GM18507 (cell line): Measurements from ENCODE around the gene GCM1.

ENCODE experiments used
- DNase-seq: peaks from one replicate; pipeline ENCODE4 v3.0.0; 2011; ENCODE audit warnings: low read depth; ENCODE audit not compliant: insufficient read length; ENCODE audit errors: extremely low spot score
- FAIRE-seq: peaks from 2 replicates; lab custom pipeline; 2011; peaks lifted over from hg19 to GRCh38; lab: Jason Lieb, UNC

The GCM1 gene

GRCh38 chr6:53113742-53114141 is 34.9 kb downstream of the GCM1 start:
- FAIRE-seq, result no peak
- no peak for DNase-seq

- DNase-seq (no peak), FAIRE-seq (no peak)
These were observed 35.8 kb downstream of the GCM1 start for GRCh38 chr6:53112871-53113270.

GRCh38 chr6:53112404-53112803 is 36.2 kb downstream of the GCM1 start:
- FAIRE-seq (no peak), DNase-seq (no peak)

- DNase-seq, result no peak
- no peak for FAIRE-seq
These were observed 36.8 kb downstream of the GCM1 start for GRCh38 chr6:53111865-53112264.

GRCh38 chr6:53109612-53110011 is 39.0 kb downstream of the GCM1 start:
- FAIRE-seq, result no peak

GRCh38 chr6:53107091-53107490 is 41.5 kb downstream of the GCM1 start:
- no peak for FAIRE-seq
- DNase-seq, result no peak

More at GRCh38 chr6:53109612-53110011, 39.0 kb downstream of the GCM1 start:
- no peak for DNase-seq

GRCh38 chr6:53104916-53105315 is 43.7 kb downstream of the GCM1 start:
- no peak for DNase-seq
- FAIRE-seq, result no peak

- DNase-seq (no peak), FAIRE-seq (no peak)
These were observed 44.5 kb downstream of the GCM1 start for GRCh38 chr6:53103993-53104675.

DNA sequence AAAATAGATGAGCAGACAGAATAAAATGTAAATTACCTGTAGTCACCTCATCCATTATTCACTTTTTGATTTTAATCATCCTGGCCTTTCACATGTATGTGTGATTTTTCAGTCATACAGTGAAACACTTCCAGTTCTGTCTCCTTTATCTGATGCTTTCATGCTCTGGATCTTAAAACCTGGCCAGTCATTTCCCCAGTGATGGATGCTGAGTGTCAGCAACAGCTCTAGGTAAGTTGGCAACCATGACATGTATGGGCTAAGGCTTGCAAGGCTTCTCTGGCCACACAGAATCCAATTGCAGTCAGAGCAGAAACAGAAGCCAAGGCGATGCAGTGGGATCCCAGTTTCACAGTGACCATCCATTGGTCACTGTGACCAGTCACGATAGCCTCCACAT is 47.6 kb downstream of the GCM1 start:
- DNase-seq (no peak), FAIRE-seq (no peak)

- FAIRE-seq (no peak), DNase-seq (no peak)
These were observed 48.1 kb downstream of the GCM1 start for GRCh38 chr6:53100561-53100960.

DNA sequence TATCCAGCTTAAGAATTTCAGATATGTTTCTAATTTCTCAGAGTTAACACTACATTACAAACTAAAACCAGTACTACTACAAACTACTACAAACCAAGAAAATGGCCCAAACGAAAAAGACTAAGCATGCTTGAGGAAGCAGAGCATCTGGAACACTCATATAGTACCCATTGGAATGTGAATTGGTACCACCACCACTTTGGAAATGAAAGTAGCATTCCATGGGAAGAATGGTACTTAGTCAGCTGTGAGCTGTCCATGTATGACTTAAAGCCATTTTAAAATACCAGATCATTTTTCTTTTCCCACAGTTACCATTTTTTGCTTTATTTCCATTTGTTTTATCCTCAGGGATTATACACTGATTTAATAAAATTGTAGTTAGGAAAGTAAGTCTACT is 52.9 kb downstream of the GCM1 start:
- DNase-seq (no peak), FAIRE-seq (no peak)

- FAIRE-seq, result no peak
These were observed 53.4 kb downstream of the GCM1 start for GRCh38 chr6:53095270-53095669.

GRCh38 chr6:53090576-53090975 is 58.1 kb downstream of the GCM1 start:
- no peak for DNase-seq
- no peak for FAIRE-seq

More at GRCh38 chr6:53095270-53095669, 53.4 kb downstream of the GCM1 start:
- DNase-seq, result no peak

DNA sequence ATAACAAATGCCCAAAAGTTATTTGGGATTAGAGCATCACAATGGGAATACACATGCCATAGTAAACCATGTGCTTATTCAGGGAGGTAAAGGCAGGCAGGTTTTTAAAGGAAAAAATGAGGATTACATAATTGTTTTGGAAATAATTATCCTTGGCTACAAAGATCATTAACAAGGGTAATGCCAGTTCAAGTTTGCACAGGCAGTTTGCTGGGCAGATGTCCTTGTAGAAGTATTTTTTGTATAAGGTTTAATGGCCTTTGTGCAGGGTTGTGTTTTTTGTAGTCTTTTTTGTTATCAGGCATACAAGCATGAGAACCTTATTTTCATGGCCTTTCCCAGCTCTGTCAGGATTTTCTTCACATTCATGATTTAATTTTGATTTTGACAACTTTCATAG is 58.7 kb downstream of the GCM1 start:
- DNase-seq (no peak), FAIRE-seq (peak; percentile 31)

- FAIRE-seq, result no peak
- DNase-seq, result no peak
These were observed 62.3 kb downstream of the GCM1 start for GRCh38 chr6:53086302-53086701.

GRCh38 chr6:53080813-53081212 is 67.8 kb downstream of the GCM1 start:
- FAIRE-seq (no peak), DNase-seq (no peak)
